HEK293 (cell line): ENCODE data around the gene LRP5.
A peak's percentile ranks its signal among the peaks of the same experiment; 100 is the strongest.

Experiments used
- CTCF ChIA-PET: fragments of 350-600 bp; formaldehyde crosslinking; extraction: SDS; loops from one replicate; lab custom pipeline; 2021; ENCODE audit warnings: antibody characterized with exemption; lab: Yijun Ruan, JAX
- POLR2A ChIA-PET: fragments of 300-600 bp; formaldehyde crosslinking; extraction: SDS; loops from one replicate; lab custom pipeline; 2020; ENCODE audit warnings: antibody characterized with exemption, inconsistent platforms; lab: Yijun Ruan, JAX
- H3K27ac ChIP-seq: fragments of 200-500 bp; sonication (Bioruptor generic); 2 replicates; pipeline ENCODE4 v1.5.1; 2014; ENCODE audit warnings: low read depth, low read length, control low read depth, inconsistent platforms; ENCODE audit errors: extremely low read depth
- H3K36me3 ChIP-seq, 2 experiments: fragments of 200-500 bp in 1 of 2; sonication (Bioruptor generic) in 1 of 2; 1 replicate in 1 of 2; 2 replicates in 1 of 2; pipeline ENCODE4 v1.5.1; 2014 to 2017; ENCODE audit warnings: inconsistent platforms in 2 of 2, low read length in 2 of 2; ENCODE audit not compliant: control insufficient read depth in 2 of 2, insufficient read depth in 1 of 2
- H3K4me1 ChIP-seq: fragments of 200-500 bp; sonication (Bioruptor generic); 2 replicates; pipeline ENCODE4 v1.5.1; 2014; ENCODE audit warnings: mild to moderate bottlenecking, low read length, inconsistent platforms; ENCODE audit not compliant: control insufficient read depth, insufficient read depth
- H3K4me3 ChIP-seq: 2 replicates; pipeline ENCODE4 v1.5.1; 2011; ENCODE audit warnings: low read depth, mild to moderate bottlenecking, control low read depth, low read length, moderate library complexity
- H3K9me3 ChIP-seq: fragments of 200-500 bp; sonication (Bioruptor generic); 2 replicates; pipeline ENCODE4 v1.5.1; 2014; ENCODE audit warnings: low read depth, low read length, inconsistent platforms; ENCODE audit not compliant: control insufficient read depth, insufficient read depth
- ZBTB21 ChIP-seq: fragments of 450-650 bp; formaldehyde crosslinking; IDR thresholded peaks from 2 replicates; pipeline ENCODE4 v1.5.1; 2017; ENCODE audit warnings: missing biosample characterization, missing genetic modification characterization
- ZFP3 ChIP-seq: fragments of 450-650 bp; formaldehyde crosslinking; IDR thresholded peaks from 2 replicates; pipeline ENCODE4 v1.5.1; 2016; ENCODE audit warnings: low read depth, missing biosample characterization, missing genetic modification characterization
- ZNF140 ChIP-seq: fragments of 450-650 bp; formaldehyde crosslinking; IDR thresholded peaks from 2 replicates; pipeline ENCODE4 v1.5.1; 2016; ENCODE audit warnings: missing biosample characterization, missing genetic modification characterization
- ZNF2 ChIP-seq: fragments of 450-650 bp; formaldehyde crosslinking; IDR thresholded peaks from 2 replicates; pipeline ENCODE4 v1.5.1; 2016; ENCODE audit warnings: missing biosample characterization, missing genetic modification characterization
- ZNF221 ChIP-seq: fragments of 450-650 bp; formaldehyde crosslinking; IDR thresholded peaks from 2 replicates; pipeline ENCODE4 v1.5.1; 2017; ENCODE audit warnings: missing biosample characterization, missing genetic modification characterization, borderline replicate concordance
- ZNF510 ChIP-seq: fragments of 450-650 bp; formaldehyde crosslinking; IDR thresholded peaks from 2 replicates; pipeline ENCODE4 v1.5.1; 2018; ENCODE audit warnings: mild to moderate bottlenecking, missing genetic modification characterization, missing biosample characterization; ENCODE audit not compliant: insufficient replicate concordance
- ZNF600 ChIP-seq: fragments of 450-650 bp; formaldehyde crosslinking; IDR thresholded peaks from 2 replicates; pipeline ENCODE4 v1.5.1; 2016; ENCODE audit warnings: missing biosample characterization, missing genetic modification characterization
- ZNF654 ChIP-seq: fragments of 450-650 bp; formaldehyde crosslinking; IDR thresholded peaks from 2 replicates; pipeline ENCODE4 v1.5.1; 2016; ENCODE audit warnings: low read depth, missing biosample characterization, missing genetic modification characterization
- ZNF707 ChIP-seq: fragments of 450-650 bp; formaldehyde crosslinking; IDR thresholded peaks from 2 replicates; pipeline ENCODE4 v1.5.1; 2016; ENCODE audit warnings: missing biosample characterization, missing genetic modification characterization
- ZNF792 ChIP-seq: fragments of 450-650 bp; formaldehyde crosslinking; IDR thresholded peaks from 2 replicates; pipeline ENCODE4 v1.5.1; 2016; ENCODE audit warnings: missing biosample characterization, missing genetic modification characterization
- TF ChIP-seq, protein P1 (sequence below): fragments of 450-650 bp; formaldehyde crosslinking; IDR thresholded peaks from 2 replicates; pipeline ENCODE4 v1.5.1; 2016; ENCODE audit warnings: missing biosample characterization, missing genetic modification characterization
- TF ChIP-seq, protein P2 (sequence below): fragments of 450-650 bp; formaldehyde crosslinking; conservative IDR thresholded peaks from 2 replicates; pipeline ENCODE4 v1.5.1; 2016; ENCODE audit warnings: low read depth, missing biosample characterization, missing genetic modification characterization
- TF ChIP-seq, protein P3 (sequence below): fragments of 450-650 bp; formaldehyde crosslinking; IDR thresholded peaks from 2 replicates; pipeline ENCODE4 v1.5.1; 2016; ENCODE audit warnings: missing biosample characterization, missing genetic modification characterization

The LRP5 gene

DNA sequence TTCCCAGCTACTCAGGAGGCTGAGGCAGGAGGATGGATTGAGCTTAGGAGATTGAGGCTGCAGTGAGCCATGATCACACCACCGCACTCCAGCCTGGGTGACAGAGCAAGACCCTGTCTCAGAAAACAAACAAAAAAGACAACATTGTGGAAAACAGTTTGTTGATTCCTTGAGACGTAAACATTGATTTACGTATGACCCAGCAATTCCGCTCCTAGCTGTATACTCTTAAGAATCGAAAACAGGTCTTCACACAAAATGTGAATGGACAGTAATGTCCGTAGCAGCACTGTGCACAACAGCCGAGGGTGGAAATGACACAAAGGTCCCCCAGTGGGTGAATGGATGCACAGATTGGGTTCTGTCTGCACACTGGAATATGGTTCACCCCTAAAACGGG, 49.3 kb downstream of the LRP5 start:
- POLR2A ChIA-PET, result no interaction called here
- peaks cover 0 to 53% of the 10 kb centered on the region in 2 experiments; a peak in 1 of 3 replicates for H3K36me3 ChIP-seq
- CTCF ChIA-PET, result interaction anchor here (1.0 kb wide), 1 partner anchor 22 kb away, joined by 3 read pairs; no protein-coding TSS in a partner anchor
- no peak overlapping the region for H3K27ac ChIP-seq
- no peaks in the 10 kb centered on the region for H3K4me1 ChIP-seq
- H3K9me3 ChIP-seq, result no peaks in the 10 kb centered on the region
- TF ChIP-seq ZNF654 (tag by site-specific recombination) (no peak), ZNF140 (tag by site-specific recombination) (peak; percentile 98), ZNF221 (tag by site-specific recombination) (no peak), ZNF707 (tag by site-specific recombination) (no peak), ZNF510 (tag by site-specific recombination) (no peak)
- TF ChIP-seq, protein P1, sequence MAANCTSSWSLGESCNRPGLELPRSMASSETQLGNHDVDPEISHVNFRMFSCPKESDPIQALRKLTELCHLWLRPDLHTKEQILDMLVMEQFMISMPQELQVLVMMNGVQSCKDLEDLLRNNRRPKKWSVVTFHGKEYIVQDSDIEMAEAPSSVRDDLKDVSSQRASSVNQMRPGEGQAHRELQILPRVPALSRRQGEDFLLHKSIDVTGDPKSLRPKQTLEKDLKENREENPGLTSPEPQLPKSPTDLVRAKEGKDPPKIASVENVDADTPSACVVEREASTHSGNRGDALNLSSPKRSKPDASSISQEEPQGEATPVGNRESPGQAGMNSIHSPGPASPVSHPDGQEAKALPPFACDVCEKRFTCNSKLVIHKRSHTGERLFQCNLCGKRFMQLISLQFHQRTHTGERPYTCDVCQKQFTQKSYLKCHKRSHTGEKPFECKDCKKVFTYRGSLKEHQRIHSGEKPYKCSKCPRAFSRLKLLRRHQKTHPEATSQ (tag by site-specific recombination), result no peak
- H3K4me3 ChIP-seq, result no peak overlapping the region

DNA sequence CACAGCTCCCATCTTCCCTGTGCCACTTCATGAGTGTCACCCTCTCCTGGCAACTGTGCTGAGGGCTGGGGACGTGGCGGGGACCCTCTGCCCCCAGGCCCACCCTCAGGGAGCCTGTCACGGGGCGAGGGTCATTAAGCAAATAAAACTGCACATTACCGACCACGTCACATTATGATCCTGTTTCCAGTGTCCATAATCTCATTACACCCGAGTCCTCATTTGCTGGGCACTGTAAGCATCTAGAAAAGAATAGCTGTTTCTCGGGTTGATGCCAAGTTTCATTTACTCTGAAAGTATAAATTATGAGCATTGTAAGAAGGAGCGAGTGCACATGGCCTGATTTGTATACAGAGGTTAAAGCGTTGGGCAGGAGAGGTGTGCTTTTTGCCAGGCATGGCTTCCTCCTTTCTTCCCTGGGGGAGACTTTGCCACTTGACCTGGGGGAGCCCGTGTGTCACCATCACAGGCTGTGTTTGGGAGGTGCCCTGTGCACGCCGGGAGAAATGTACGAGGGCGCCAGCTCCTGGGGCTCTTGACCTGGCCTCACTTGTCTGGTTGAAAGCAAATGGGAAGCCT, 50.5 kb downstream of the LRP5 start:
- POLR2A ChIA-PET, result no interaction called here
- Histone ChIP-seq H3K4me1 (no peaks in the 10 kb centered on the region), H3K9me3 (no peaks in the 10 kb centered on the region), H3K36me3 (peaks cover 0 to 54% of the 10 kb centered on the region in 2 experiments; a peak in 2 of 3 replicates), H3K4me3 (no peak overlapping the region)
- CTCF ChIA-PET, result interaction anchor here (0.6 kb wide), 1 partner anchor 189 kb away, joined by 4 read pairs; no protein-coding TSS in a partner anchor
- TF ChIP-seq, protein P2, sequence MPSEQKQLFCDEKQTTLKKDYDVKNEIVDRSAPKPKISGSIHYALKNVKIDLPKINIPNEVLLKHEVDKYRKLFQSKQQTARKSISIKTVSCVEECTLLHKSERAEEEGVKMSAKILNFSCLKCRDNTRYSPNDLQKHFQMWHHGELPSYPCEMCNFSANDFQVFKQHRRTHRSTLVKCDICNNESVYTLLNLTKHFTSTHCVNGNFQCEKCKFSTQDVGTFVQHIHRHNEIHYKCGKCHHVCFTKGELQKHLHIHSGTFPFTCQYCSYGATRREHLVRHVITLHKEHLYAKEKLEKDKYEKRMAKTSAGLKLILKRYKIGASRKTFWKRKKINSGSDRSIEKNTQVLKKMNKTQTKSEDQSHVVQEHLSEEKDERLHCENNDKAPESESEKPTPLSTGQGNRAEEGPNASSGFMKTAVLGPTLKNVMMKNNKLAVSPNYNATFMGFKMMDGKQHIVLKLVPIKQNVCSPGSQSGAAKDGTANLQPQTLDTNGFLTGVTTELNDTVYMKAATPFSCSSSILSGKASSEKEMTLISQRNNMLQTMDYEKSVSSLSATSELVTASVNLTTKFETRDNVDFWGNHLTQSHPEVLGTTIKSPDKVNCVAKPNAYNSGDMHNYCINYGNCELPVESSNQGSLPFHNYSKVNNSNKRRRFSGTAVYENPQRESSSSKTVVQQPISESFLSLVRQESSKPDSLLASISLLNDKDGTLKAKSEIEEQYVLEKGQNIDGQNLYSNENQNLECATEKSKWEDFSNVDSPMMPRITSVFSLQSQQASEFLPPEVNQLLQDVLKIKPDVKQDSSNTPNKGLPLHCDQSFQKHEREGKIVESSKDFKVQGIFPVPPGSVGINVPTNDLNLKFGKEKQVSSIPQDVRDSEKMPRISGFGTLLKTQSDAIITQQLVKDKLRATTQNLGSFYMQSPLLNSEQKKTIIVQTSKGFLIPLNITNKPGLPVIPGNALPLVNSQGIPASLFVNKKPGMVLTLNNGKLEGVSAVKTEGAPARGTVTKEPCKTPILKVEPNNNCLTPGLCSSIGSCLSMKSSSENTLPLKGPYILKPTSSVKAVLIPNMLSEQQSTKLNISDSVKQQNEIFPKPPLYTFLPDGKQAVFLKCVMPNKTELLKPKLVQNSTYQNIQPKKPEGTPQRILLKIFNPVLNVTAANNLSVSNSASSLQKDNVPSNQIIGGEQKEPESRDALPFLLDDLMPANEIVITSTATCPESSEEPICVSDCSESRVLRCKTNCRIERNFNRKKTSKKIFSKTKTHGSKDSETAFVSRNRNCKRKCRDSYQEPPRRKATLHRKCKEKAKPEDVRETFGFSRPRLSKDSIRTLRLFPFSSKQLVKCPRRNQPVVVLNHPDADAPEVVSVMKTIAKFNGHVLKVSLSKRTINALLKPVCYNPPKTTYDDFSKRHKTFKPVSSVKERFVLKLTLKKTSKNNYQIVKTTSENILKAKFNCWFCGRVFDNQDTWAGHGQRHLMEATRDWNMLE (tag by site-specific recombination), result no peak
- no peak for TF ChIP-seq ZBTB21 (tag by site-specific recombination)
- no peak for TF ChIP-seq ZNF792
- no peak for TF ChIP-seq ZNF221 (tag by site-specific recombination)
- TF ChIP-seq, protein P3, sequence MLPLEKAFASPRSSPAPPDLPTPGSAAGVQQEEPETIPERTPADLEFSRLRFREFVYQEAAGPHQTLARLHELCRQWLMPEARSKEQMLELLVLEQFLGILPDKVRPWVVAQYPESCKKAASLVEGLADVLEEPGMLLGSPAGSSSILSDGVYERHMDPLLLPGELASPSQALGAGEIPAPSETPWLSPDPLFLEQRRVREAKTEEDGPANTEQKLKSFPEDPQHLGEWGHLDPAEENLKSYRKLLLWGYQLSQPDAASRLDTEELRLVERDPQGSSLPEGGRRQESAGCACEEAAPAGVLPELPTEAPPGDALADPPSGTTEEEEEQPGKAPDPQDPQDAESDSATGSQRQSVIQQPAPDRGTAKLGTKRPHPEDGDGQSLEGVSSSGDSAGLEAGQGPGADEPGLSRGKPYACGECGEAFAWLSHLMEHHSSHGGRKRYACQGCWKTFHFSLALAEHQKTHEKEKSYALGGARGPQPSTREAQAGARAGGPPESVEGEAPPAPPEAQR (tag by site-specific recombination), result no peak
- TF ChIP-seq ZNF2 (tag by site-specific recombination), result no peak
- TF ChIP-seq ZNF600 (tag by site-specific recombination), result no peak
- no peak for TF ChIP-seq ZFP3 (tag by site-specific recombination)
- TF ChIP-seq, all 188 proteins: peak for 0
- H3K27ac ChIP-seq, result no peak overlapping the region
